Ishikawa (cell line): ENCODE data around the gene TMEFF2.

Experiments
- CREB1 ChIP-seq: IDR thresholded peaks from 2 replicates; pipeline ENCODE4 v1.6.1; 2012; ENCODE audit warnings: low read depth
- EGR1 ChIP-seq: IDR thresholded peaks from 2 replicates; pipeline ENCODE4 v1.6.1; 2012
- EP300 ChIP-seq: IDR thresholded peaks from 2 replicates; pipeline ENCODE4 v1.6.1; 2012; ENCODE audit warnings: borderline replicate concordance
- TCF12 ChIP-seq: IDR thresholded peaks from 2 replicates; pipeline ENCODE4 v1.6.1; 2012; ENCODE audit warnings: low read depth
- ZBTB7A ChIP-seq: IDR thresholded peaks from 2 replicates; pipeline ENCODE4 v1.6.1; 2012; ENCODE audit warnings: low read depth
- TF ChIP-seq, protein P1 (sequence below): IDR thresholded peaks from 2 replicates; pipeline ENCODE4 v1.6.1; 2012
- TF ChIP-seq, protein P2 (sequence below): IDR thresholded peaks from 2 replicates; pipeline ENCODE4 v1.6.1; 2012

GRCh38 chr2:191917430-191917881 lies 277.3 kb downstream of the TMEFF2 start:
- no peak for TF ChIP-seq EGR1
- no peak for TF ChIP-seq TCF12
- no peak for TF ChIP-seq ZBTB7A
- TF ChIP-seq, protein P1, sequence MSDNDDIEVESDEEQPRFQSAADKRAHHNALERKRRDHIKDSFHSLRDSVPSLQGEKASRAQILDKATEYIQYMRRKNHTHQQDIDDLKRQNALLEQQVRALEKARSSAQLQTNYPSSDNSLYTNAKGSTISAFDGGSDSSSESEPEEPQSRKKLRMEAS = no peak
- TF ChIP-seq EP300 = no peak
- TF ChIP-seq, protein P2, sequence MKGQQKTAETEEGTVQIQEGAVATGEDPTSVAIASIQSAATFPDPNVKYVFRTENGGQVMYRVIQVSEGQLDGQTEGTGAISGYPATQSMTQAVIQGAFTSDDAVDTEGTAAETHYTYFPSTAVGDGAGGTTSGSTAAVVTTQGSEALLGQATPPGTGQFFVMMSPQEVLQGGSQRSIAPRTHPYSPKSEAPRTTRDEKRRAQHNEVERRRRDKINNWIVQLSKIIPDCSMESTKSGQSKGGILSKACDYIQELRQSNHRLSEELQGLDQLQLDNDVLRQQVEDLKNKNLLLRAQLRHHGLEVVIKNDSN = no peak
- TF ChIP-seq CREB1 = no peak
